NCI-H2107 treated with DMSO at 0.1 percent for 48 hours (cell line): ENCODE data around the gene PRDM16.

ENCODE experiments used
- DNase-seq: peaks from one replicate; lab custom pipeline; 2025; ENCODE audit not compliant: unreplicated experiment; lab: John Stamatoyannopoulos, UW

Gene PRDM16

DNA sequence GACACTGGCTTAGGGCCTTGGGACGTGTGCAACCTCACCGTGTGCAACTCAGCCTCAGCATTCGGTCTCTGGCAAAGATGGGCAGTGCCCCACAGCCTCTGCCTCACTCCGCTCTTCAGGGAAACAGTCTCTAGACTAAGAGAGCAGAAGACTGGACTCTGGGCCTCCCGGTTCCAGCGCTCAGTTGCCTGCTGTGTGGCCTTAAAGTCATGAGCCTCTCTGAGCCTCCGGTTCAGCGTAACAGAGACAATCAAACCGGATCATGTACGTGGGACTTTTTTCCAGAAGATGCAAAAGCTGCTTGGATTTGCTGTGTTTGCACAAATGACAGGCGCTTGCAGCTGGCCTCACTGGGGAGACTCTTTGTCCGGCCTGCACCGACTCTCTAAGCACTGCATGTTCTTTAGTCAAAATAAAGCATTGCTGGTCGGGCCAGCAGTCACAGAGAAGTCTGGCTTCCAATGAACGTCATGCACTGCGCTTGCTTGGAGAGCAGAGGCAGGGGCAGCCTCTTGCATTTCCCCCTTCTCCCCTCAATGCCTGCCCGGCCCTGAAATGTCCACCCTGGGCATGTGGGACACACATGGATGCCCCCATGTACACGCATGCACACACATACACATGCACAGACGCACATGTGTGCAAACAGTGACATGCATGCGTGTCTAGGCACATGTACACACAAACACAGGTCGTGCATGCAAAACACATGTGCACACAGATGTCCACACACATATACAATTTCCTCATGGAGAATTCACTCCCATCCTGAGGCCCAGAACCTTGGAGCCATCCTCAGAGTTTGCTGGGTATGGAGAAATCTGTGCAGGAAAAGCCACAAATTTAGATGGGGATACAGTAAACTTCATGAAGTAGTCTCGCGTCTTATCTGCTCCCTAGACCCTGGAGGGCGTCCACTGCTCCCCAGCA lies 152.4 kb downstream of the PRDM16 start:
- no peak for DNase-seq

DNA sequence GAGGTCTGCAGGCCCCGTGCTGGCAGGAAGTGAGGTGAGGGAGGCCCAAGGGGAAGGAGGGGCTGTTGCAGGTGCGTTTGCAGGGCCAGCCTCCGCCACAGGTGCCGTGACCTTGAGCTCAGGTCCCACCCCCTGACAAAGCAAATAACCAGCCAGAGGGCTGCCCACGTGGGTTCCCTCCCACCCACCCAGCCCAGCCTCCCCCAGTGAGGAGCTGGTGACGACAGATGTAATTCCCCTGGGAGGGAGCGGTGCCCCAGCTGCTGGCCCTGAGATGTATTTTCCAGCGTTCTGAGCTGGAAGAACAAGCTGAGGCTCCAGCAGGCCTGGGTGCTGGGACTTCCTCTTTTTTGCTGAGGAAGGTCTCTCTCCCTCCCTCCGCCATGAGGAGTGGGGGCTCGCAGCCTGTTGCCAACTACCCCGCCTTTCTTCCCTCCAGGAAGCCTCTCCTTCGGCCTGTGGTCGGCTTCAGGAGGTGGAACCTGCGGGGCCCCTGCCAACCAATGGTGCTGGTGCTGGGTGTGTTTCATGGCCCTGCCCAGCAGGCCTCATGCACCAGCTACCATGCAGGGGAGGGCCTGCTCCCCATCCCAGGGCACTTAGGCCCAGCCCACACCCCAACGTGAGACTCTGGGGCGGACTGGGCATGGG lies 153.2 kb downstream of the PRDM16 start:
- DNase-seq: no peak

GRCh38 chr1:3225661-3226060 lies 156.7 kb downstream of the PRDM16 start:
- DNase-seq: no peak

- no peak for DNase-seq
These were observed 157.2 kb downstream of the PRDM16 start for GRCh38 chr1:3226191-3226590.

DNA sequence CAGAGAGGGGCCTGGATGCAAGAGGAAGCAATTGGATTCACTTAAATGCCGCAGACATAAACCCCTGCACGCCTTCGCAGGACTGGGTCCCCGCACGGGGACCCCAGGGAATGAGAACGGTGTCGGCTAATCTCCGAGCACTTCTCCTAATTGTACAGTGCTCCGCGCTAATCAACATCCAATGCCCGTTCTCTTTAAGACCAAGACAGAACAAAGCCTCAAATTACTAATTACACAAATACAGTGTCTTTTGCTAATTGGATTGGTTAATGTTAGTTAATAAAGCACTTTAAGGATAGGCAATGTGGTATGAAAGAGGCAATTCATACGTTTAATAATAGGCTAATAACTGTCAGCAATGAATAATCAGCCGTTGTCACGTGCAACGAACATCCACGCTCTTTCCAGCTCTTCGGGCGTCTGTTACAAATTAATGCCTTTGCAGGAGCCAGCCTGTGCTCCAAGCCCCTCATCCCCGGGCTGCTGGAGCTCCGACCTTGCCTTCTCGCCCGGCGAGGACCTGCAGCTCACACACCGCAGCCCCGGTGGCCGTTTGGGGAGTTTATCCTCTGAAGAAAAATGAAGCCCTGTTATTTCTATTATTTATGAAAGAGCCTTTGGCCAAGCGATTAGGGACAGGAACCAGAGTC lies 157.8 kb downstream of the PRDM16 start:
- DNase-seq: no peak

DNA sequence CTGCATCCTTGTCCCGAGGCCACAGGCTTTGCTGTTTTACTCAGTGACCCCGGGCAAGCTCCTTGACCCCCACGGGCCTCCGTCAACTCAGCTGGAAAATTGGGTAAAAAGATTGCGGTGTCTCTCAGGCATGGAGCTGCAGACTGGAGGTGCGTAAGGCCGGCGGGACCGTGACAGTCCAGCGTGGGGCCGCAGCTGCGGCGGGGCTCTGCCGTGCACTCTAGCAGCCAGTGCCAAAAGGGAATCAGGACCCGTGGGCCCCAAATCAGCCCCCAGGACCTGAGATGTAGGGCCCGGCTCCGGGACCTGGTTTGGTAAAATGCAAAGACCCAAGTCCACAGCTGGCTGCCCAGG lies 158.3 kb downstream of the PRDM16 start:
- DNase-seq: no peak

- no peak for DNase-seq
These were observed 158.9 kb downstream of the PRDM16 start for GRCh38 chr1:3227893-3228292.

- no peak for DNase-seq
These were observed 160.2 kb downstream of the PRDM16 start for GRCh38 chr1:3229081-3229725.

- no peak for DNase-seq
These were observed 161.6 kb downstream of the PRDM16 start for GRCh38 chr1:3230553-3230952.

GRCh38 chr1:3231245-3231644 lies 162.2 kb downstream of the PRDM16 start:
- DNase-seq: no peak

- no peak for DNase-seq
These were observed 162.8 kb downstream of the PRDM16 start for GRCh38 chr1:3231826-3232225.

DNA sequence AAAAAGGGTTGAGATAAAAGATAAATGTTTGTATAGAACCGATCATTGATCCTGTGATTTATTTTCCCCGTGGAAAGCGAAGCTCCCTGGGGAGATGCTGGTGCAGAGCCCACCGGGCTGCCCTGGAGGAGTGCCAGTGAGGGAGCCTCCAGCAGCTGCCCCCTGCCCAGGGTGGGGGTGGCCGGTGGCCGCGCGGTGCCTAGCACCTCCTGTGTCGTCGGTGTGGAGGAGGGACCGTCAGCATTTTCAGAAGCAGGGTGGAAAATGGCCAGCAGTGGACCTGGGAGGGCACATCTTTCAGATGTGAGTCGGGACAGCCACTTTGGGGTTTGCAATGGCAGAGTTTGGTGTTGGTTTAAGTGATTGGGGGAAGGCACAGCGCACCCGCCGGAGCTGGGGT lies 164.0 kb downstream of the PRDM16 start:
- DNase-seq: no peak

DNA sequence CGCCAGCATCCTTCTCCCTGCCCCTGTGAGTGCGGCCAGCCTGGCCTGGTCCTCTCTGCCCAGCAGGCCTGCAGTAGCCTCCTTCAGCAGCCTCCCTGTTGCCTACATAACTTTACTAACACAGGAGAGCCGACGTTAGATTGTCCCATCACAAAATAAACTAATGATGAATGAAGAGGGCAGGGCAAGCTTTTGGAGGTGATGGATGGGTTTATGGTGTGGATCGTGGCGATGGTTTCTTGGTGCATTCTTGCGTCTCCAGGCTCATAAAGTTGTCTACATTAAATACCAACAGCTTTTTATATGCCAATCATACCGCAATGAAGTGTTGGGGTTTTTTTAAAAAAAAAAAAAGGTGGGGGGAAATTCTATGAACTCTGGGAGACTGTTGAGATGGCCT lies 164.5 kb downstream of the PRDM16 start:
- DNase-seq: no peak

- no peak for DNase-seq
These were observed 165.3 kb downstream of the PRDM16 start for GRCh38 chr1:3234281-3234680.

DNA sequence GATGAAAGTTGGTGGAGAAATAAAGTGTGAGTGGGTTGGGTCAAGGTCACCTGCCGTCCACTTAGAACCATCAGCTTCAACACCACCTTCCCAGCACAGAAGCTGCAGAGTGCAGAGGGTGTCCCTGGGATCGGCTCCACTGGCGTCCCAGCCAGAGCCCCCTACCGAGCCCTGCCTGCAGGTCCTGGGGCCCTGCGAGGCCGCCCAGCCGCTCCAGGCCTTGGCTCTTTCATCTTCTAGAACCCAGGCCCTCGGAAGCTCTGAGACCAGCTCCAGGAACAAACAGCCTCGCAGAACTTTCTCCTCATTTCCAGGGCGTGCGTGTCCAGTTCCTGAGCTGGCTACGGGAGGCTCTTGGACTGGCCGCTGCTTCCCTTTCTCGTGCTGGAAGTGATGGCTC lies 166.0 kb downstream of the PRDM16 start:
- DNase-seq: no peak

DNA sequence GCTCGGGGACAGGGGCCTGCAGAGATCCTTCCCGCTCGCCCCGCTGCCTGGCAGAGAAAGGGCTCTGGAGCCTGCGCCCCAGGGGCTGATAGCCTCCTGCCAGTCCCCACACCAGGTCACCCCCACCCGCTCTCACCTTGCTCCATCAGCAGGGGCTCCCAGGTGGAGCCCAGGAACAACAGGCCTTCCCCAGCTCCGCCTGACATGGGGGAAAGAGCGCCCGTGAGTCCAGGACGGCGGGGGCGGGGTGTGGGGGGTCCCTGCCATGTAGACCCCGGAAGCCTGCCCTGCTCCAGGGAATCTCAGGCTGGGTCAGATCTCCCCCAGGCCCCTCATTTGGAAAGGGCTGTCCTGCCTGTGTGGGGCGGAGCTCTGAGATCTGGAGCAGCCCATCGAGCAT lies 166.5 kb downstream of the PRDM16 start:
- DNase-seq: no peak

GRCh38 chr1:3236361-3236760 lies 167.4 kb downstream of the PRDM16 start:
- no peak for DNase-seq

- DNase-seq: no peak
These were observed 168.0 kb downstream of the PRDM16 start for GRCh38 chr1:3236955-3237354.

DNA sequence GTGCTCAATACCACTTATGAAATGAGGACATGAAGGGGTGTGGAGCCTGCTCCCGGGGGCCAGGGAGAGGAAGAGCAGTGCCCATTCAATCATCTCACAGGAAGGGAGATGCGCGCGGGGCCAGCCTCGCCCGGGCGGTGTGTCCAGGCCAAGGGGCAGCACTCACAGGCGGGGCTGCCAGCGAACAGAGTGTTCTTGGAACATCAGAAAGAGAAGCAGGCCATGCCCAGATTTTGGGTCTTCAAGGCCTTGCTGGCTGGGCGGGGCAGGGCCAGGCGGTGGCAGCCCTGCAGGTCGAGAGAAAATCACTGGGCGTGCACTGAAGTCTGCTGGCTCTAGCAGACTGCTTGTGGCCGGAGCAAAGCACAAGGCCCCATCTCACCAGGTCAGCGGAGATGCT lies 168.6 kb downstream of the PRDM16 start:
- DNase-seq: no peak

DNA sequence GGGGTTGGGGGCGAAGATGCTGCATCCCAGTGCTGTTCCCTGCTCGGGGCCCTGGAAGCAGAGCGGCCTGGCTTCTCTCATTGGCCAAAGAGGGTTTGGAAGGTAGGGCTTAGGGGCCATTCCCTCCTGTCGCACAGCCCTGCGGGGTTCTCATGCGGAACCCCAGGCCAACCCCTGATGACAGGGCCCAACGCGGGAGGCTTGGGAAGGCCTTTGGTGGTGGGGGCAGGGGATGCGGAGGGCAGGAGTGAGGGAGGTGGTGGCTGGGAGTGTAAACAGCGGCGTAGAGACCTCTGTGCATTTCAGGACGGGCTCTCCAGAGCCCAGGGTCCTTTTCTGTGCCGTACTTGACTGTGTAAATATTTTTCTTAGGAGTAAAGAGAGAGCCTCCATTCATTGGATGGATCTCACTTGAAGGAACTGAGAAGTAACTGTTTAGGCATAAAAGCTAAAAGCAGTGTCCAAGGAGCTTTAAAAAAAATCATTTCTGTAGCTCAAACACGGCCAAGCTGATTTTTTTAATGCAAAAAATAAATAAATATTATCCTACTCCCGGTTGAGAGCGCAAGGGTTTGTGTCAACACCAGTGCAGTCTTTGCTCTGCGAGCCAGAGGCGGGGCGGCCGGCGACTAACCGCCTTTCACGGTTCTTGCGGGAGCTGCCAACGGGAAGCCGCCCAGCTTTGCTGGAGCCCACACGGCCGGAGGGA lies 169.1 kb downstream of the PRDM16 start:
- no peak for DNase-seq

DNA sequence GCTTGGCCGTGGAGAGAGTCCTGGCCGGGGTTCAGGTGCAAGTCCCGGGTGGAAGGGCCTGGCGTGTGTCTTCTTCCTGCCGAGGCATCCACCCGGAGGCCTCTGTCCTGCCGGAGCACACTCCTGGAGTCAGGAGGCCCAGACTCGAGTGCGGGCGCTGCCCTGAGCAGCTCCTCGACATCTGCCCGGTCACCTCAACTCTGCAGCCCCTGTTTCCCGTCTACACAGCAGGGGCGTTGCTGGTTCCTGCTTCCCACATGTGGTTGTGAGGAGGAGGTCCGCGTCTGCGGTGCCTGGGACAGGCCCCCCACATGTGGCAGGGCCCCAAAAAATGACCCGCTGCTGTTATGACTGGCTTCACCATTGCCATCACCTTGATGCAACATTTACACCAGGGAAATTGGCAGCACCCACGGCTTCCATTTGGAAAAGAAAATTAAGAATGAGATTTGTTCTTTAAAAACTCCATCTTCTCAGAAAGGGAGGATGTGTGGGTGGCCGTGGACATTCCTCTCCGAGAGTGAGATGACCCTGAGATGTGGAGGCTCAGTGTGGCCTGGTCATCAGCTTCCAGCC lies 169.8 kb downstream of the PRDM16 start:
- DNase-seq: no peak
